HCT116 (cell line): ENCODE measurements around the gene ATPAF1. TPM values are rescaled to one million over a fixed set of nuclear protein-coding genes. Genes with fewer than 3 reads are reported as not detected.

Experiments
- ATAC-seq: fragments of 200-7000 bp; cut with Tn5 transposase; 2 replicates; pipeline ENCODE4 v1.9.1; 2020; ENCODE audit warnings: mild to moderate bottlenecking, moderate library complexity
- BruUV-seq: library from RNA; stranded (reverse); fragments of 400-500 nt; replicated peaks from 2 replicates; lab custom pipeline; 2021; lab: Mats Ljungman, UMichigan
- CTCF ChIA-PET: fragments of 300-600 bp; sonication (Branson Sonifier 250); formaldehyde crosslinking; loops from one replicate; lab custom pipeline; 2021; ENCODE audit warnings: antibody characterized with exemption; lab: Charles Lee
- POLR2A ChIA-PET: fragments of 300-600, 350-600 bp; sonication (Branson Sonifier 250); formaldehyde crosslinking; loops from one replicate; lab custom pipeline; 2021; ENCODE audit warnings: antibody characterized with exemption; lab: Charles Lee
- RAD21 ChIA-PET, 2 experiments: fragments of 300-600 bp; sonication (Branson Sonifier 250); formaldehyde crosslinking; loops; one replicate each; lab custom pipeline; 2023; ENCODE audit warnings: low total read pairs in 2 of 2; ENCODE audit not compliant: uncharacterized antibody in 2 of 2, unreplicated experiment in 2 of 2, low non-redundant PET in 1 of 2; lab: Charles Lee
- DNase-seq: peaks from one replicate; pipeline ENCODE4 v3.0.0-alpha.2; 2010; ENCODE audit warnings: low read depth, low spot score
- H2AFZ ChIP-seq: fragments of 200-600 bp; shearing (Covaris generic), sonication (generic); 2 replicates; pipeline ENCODE4 v1.6.1; 2017; ENCODE audit warnings: low read depth, mixed run types, mixed read lengths, antibody characterized with exemption, low read length; ENCODE audit not compliant: poor library complexity, severe bottlenecking
- H3K27ac ChIP-seq: 2 replicates; pipeline ENCODE4 v1.5.1; 2012; ENCODE audit warnings: low read depth, low read length
- H3K27me3 ChIP-seq: fragments of 200-600 bp; sonication (generic); 2 replicates; pipeline ENCODE4 v1.6.1; 2016; ENCODE audit warnings: mixed run types, low read length, mixed read lengths; ENCODE audit not compliant: insufficient read depth
- H3K36me3 ChIP-seq, 2 experiments: fragments of 200-500 bp in 1 of 2; fragments of 200-600 bp in 1 of 2; sonication (Bioruptor generic) in 1 of 2; sonication (generic) in 1 of 2; 2 replicates each; pipeline versions ENCODE4 v1.5.1 to v1.6.1; 2014 to 2016; ENCODE audit warnings: low read length in 2 of 2, inconsistent platforms in 1 of 2, mixed read lengths in 1 of 2, mixed run types in 1 of 2; ENCODE audit not compliant: insufficient read depth in 2 of 2, control insufficient read depth in 1 of 2
- H3K4me1 ChIP-seq, 2 experiments: fragments of 200-600 bp in 1 of 2; sonication (generic) in 1 of 2; 2 replicates each; pipeline versions ENCODE4 v1.5.1 to v1.6.1; 2012 to 2017; ENCODE audit warnings: low read length in 2 of 2, inconsistent platforms in 1 of 2, mild to moderate bottlenecking in 1 of 2, mixed read lengths in 1 of 2, mixed run types in 1 of 2, moderate library complexity in 1 of 2; ENCODE audit not compliant: insufficient read depth in 2 of 2, control insufficient read depth in 1 of 2
- H3K4me2 ChIP-seq: fragments of 200-600 bp; sonication (generic); 2 replicates; pipeline ENCODE4 v1.6.1; 2017; ENCODE audit warnings: mixed run types, low read length, mixed read lengths
- H3K4me3 ChIP-seq, 2 experiments: fragments of 200-600 bp in 1 of 2; sonication (generic) in 1 of 2; replicated peaks in 1 of 2; 2 replicates each; pipeline ENCODE4 v1.5.1; 2011 to 2016; ENCODE audit warnings: low read length in 2 of 2, control low read depth in 1 of 2, low read depth in 1 of 2, mild to moderate bottlenecking in 1 of 2, mixed read lengths in 1 of 2, mixed run types in 1 of 2
- H3K79me2 ChIP-seq: fragments of 200-600 bp; sonication (generic); 2 replicates; pipeline ENCODE4 v1.6.1; 2017; ENCODE audit warnings: mild to moderate bottlenecking, mixed run types, low read length, moderate library complexity, mixed read lengths; ENCODE audit not compliant: insufficient read depth
- H3K9ac ChIP-seq: fragments of 200-600 bp; sonication (generic); 2 replicates; pipeline ENCODE4 v1.6.1; 2016; ENCODE audit warnings: low read length, mixed read lengths
- H3K9me2 ChIP-seq: fragments of 200-600 bp; sonication (generic), shearing (Covaris generic); 2 replicates; pipeline ENCODE4 v1.6.1; 2017; ENCODE audit warnings: mixed run types, mild to moderate bottlenecking, moderate library complexity; ENCODE audit not compliant: insufficient read depth
- H3K9me3 ChIP-seq, 2 experiments: fragments of 200-500 bp in 1 of 2; fragments of 200-600 bp in 1 of 2; sonication (Bioruptor generic) in 1 of 2; sonication (generic) in 1 of 2; 2 replicates each; pipeline ENCODE4 v1.6.1; 2014 to 2017; ENCODE audit warnings: low read length in 2 of 2, mixed read lengths in 2 of 2, inconsistent platforms in 1 of 2, low read depth in 1 of 2, mild to moderate bottlenecking in 1 of 2, mixed run types in 1 of 2, moderate library complexity in 1 of 2; ENCODE audit not compliant: control insufficient read depth in 1 of 2, insufficient read depth in 1 of 2
- H4K20me1 ChIP-seq: fragments of 200-600 bp; sonication (generic), shearing (Covaris generic); 2 replicates; pipeline ENCODE4 v1.6.1; 2017; ENCODE audit warnings: mixed run types, mild to moderate bottlenecking, moderate library complexity; ENCODE audit not compliant: insufficient read depth
- ATF3 ChIP-seq: IDR thresholded peaks from 2 replicates; pipeline ENCODE4 v1.6.1; 2012
- CBX3 ChIP-seq: IDR thresholded peaks from 2 replicates; pipeline ENCODE4 v1.6.1; 2012; ENCODE audit warnings: low read depth
- CEBPB ChIP-seq: IDR thresholded peaks from 2 replicates; pipeline ENCODE4 v1.6.1; 2012; ENCODE audit warnings: low read depth
- CTCF ChIP-seq, 3 experiments: fragments of 200-600 bp in 1 of 3; sonication (generic) in 1 of 3; IDR thresholded peaks in 2 of 3; conservative IDR thresholded peaks in 1 of 3; 2 replicates each; pipeline ENCODE4 v1.5.1; 2012 to 2017; ENCODE audit warnings: low read depth in 2 of 3, low read length in 2 of 3, antibody characterized with exemption in 1 of 3, borderline replicate concordance in 1 of 3, control low read depth in 1 of 3, mild to moderate bottlenecking in 1 of 3, mixed read lengths in 1 of 3, mixed run types in 1 of 3, moderate library complexity in 1 of 3; ENCODE audit not compliant: insufficient read depth in 1 of 3
- EGR1 ChIP-seq: IDR thresholded peaks from 2 replicates; pipeline ENCODE4 v1.6.1; 2012; ENCODE audit warnings: low read depth
- ELF1 ChIP-seq: IDR thresholded peaks from 2 replicates; pipeline ENCODE4 v1.6.1; 2012; ENCODE audit warnings: low read depth, borderline replicate concordance
- EZH2 ChIP-seq: fragments of 200-600 bp; sonication (generic); IDR thresholded peaks from 2 replicates; pipeline ENCODE4 v1.6.1; 2017; ENCODE audit warnings: antibody characterized with exemption, mixed run types
- EZH2phosphoT487 ChIP-seq: fragments of 200-600 bp; IDR thresholded peaks from 2 replicates; pipeline ENCODE4 v1.6.1; 2018; ENCODE audit warnings: antibody characterized with exemption, borderline replicate concordance
- FOSL1 ChIP-seq: IDR thresholded peaks from 2 replicates; pipeline ENCODE4 v1.6.1; 2012; ENCODE audit warnings: low read depth
- JUND ChIP-seq: IDR thresholded peaks from 2 replicates; pipeline ENCODE4 v1.6.1; 2012
- MAX ChIP-seq: IDR thresholded peaks from 2 replicates; pipeline ENCODE4 v1.6.1; 2012
- POLR2A ChIP-seq: IDR thresholded peaks from 2 replicates; pipeline ENCODE4 v1.7.0; 2011; ENCODE audit warnings: borderline replicate concordance; ENCODE audit not compliant: insufficient read depth, insufficient read length; ENCODE audit errors: extremely low read depth
- POLR2AphosphoS5 ChIP-seq: IDR thresholded peaks from 2 replicates; pipeline ENCODE4 v1.6.1; 2011; ENCODE audit warnings: mild to moderate bottlenecking, low read depth, low read length, moderate library complexity
- RAD21 ChIP-seq: IDR thresholded peaks from 2 replicates; pipeline ENCODE4 v1.6.1; 2012; ENCODE audit warnings: low read depth, mild to moderate bottlenecking
- SP1 ChIP-seq: IDR thresholded peaks from 2 replicates; pipeline ENCODE4 v1.6.1; 2012; ENCODE audit warnings: low read depth
- SRF ChIP-seq: IDR thresholded peaks from 2 replicates; pipeline ENCODE4 v1.6.1; 2012; ENCODE audit warnings: low read depth
- TCF7L2 ChIP-seq: IDR thresholded peaks from 2 replicates; pipeline ENCODE4 v1.7.0; 2011; ENCODE audit warnings: borderline replicate concordance, inconsistent platforms; ENCODE audit not compliant: insufficient read depth, insufficient read length; ENCODE audit errors: extremely low read depth
- YY1 ChIP-seq: IDR thresholded peaks from 2 replicates; pipeline ENCODE4 v1.6.1; 2011; ENCODE audit warnings: low read length, low read depth, moderate library complexity, mild to moderate bottlenecking; ENCODE audit not compliant: insufficient replicate concordance; ENCODE audit errors: extremely low read depth
- ZFX ChIP-seq: fragments of 450-650 bp; IDR thresholded peaks from 2 replicates; pipeline ENCODE4 v1.6.1; 2017
- ZNF274 ChIP-seq: fragments of 200-500 bp; sonication (Bioruptor generic); IDR thresholded peaks from 2 replicates; pipeline ENCODE4 v1.6.1; 2014; ENCODE audit warnings: mild to moderate bottlenecking, low read depth, low read length, inconsistent platforms
- intact Hi-C: fragments of 100-400 bp; cut with micrococcal nuclease; formaldehyde crosslinking; loops from 2 replicates; pipeline ENCODE4 v1.10.0; 2022
- total RNA-seq: library from RNA; stranded (reverse); gene quantifications from one replicate; pipeline ENCODE4 v1.2.1, GENCODE V29; 2021; ENCODE audit not compliant: unreplicated experiment

ATPAF1 gene
- total RNA-seq, 1 experiment from 2014 or later: 35.5 TPM

GRCh38 chr1:46647611-46648010, 20.6 kb downstream of the ATPAF1 start:
- no peak overlapping the region for H3K4me2 ChIP-seq
- H3K4me3 ChIP-seq: no peak overlapping the region
- RAD21 ChIA-PET: no interaction called here
- H4K20me1 ChIP-seq: no peaks in the 10 kb centered on the region
- peaks cover 3 to 22% of the 10 kb centered on the region in 2 experiments; a peak in 3 of 4 replicates for H3K36me3 ChIP-seq
- POLR2A ChIA-PET: no interaction called here
- TF ChIP-seq SRF: no peak
- TF ChIP-seq ZFX: no peak
- TF ChIP-seq RAD21: no peak
- TF ChIP-seq CBX3: no peak
- no peak for TF ChIP-seq ZNF274
- TF ChIP-seq JUND: no peak
- TF ChIP-seq MAX: no peak
- TF ChIP-seq FOSL1: no peak
- no peak for TF ChIP-seq SP1
- no peak for TF ChIP-seq POLR2AphosphoS5
- no peak for TF ChIP-seq EZH2
- TF ChIP-seq TCF7L2: no peak
- TF ChIP-seq EZH2phosphoT487: no peak
- no peak for TF ChIP-seq EGR1
- no TSS peak for BruUV-seq
- no peaks in the 10 kb centered on the region for H3K9me3 ChIP-seq
- no peak overlapping the region for H3K27ac ChIP-seq
- peaks cover 0 to 6% of the 10 kb centered on the region in 2 experiments; a peak in 2 of 4 replicates for H3K4me1 ChIP-seq
- ATAC-seq (no peak), DNase-seq (no peak)
- no peak overlapping the region for H3K9ac ChIP-seq
- no peaks in the 10 kb centered on the region for H3K27me3 ChIP-seq
- no peaks in the 10 kb centered on the region for H3K9me2 ChIP-seq
- intact Hi-C loops: no loop called here
- H3K79me2 ChIP-seq: no peaks in the 10 kb centered on the region
- H2AFZ ChIP-seq: no peak overlapping the region
- CTCF ChIA-PET: no interaction called here

GRCh38 chr1:46646844-46647243, 21.3 kb downstream of the ATPAF1 start:
- POLR2A ChIA-PET: no interaction called here
- TF ChIP-seq SP1: no peak
- TF ChIP-seq CEBPB: no peak
- no peak for TF ChIP-seq CTCF (IDR thresholded peaks at IDR 0.05 in 2 of 3, conservative IDR thresholded peaks at IDR 0.05 in 1 of 3; ENCODE audit: borderline replicate concordance in 1 of 3, insufficient read depth in 1 of 3, low read depth in 2 of 3, low read length in 2 of 3)
- no peak for TF ChIP-seq ATF3
- TF ChIP-seq MAX: no peak
- no peak for TF ChIP-seq YY1
- TF ChIP-seq POLR2AphosphoS5: no peak
- no peak for TF ChIP-seq ELF1
- no peak for TF ChIP-seq FOSL1
- no peak for TF ChIP-seq SRF
- TF ChIP-seq EZH2phosphoT487: no peak
- no peak for TF ChIP-seq POLR2A

More at GRCh38 chr1:46646844-46647243, 21.3 kb downstream of the ATPAF1 start:
- no peak overlapping the region for H3K4me3 ChIP-seq
- no peaks in the 10 kb centered on the region for H3K79me2 ChIP-seq
- ChIA-PET CTCF (no interaction called here), RAD21 (no interaction called here)
- no peak overlapping the region for H2AFZ ChIP-seq
- intact Hi-C loops: no loop called here
- peaks cover 3 to 22% of the 10 kb centered on the region in 2 experiments; a peak in 1 of 4 replicates for H3K36me3 ChIP-seq
- H3K27me3 ChIP-seq: no peaks in the 10 kb centered on the region
- no peak overlapping the region for H3K27ac ChIP-seq
- no peak overlapping the region for H3K9ac ChIP-seq
- no peaks in the 10 kb centered on the region for H3K9me3 ChIP-seq
- H3K4me2 ChIP-seq: no peak overlapping the region
- peaks cover 0 to 6% of the 10 kb centered on the region in 2 experiments; a peak in 2 of 4 replicates for H3K4me1 ChIP-seq
- ATAC-seq (no peak), DNase-seq (no peak)
- no peaks in the 10 kb centered on the region for H4K20me1 ChIP-seq
- H3K9me2 ChIP-seq: no peaks in the 10 kb centered on the region
- no TSS peak for BruUV-seq
